ENCODE measurements around the gene GMCL1. TPM values are rescaled to one million over a fixed set of nuclear protein-coding genes. Genes with fewer than 3 reads are reported as not detected.

Gene GMCL1, protein sequence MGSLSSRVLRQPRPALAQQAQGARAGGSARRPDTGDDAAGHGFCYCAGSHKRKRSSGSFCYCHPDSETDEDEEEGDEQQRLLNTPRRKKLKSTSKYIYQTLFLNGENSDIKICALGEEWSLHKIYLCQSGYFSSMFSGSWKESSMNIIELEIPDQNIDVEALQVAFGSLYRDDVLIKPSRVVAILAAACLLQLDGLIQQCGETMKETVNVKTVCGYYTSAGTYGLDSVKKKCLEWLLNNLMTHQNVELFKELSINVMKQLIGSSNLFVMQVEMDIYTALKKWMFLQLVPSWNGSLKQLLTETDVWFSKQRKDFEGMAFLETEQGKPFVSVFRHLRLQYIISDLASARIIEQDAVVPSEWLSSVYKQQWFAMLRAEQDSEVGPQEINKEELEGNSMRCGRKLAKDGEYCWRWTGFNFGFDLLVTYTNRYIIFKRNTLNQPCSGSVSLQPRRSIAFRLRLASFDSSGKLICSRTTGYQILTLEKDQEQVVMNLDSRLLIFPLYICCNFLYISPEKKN
- total RNA-seq (14.1 TPM), polyA plus RNA-seq (19.8 TPM)
- long read RNA-seq, donor 1, result 0 reads
- long read RNA-seq, donor 2, full-length matches to known transcripts, result 21 of 28 reads
- long read RNA-seq, donor 2, partial matches to known transcripts, result 7 of 28 reads
- long read RNA-seq, donor 2, other reads (novel, unspliced or antisense), result 0 of 28 reads
- long read RNA-seq, donor 3, full-length matches to known transcripts, result 8 of 18 reads
- long read RNA-seq, donor 3, partial matches to known transcripts, result 10 of 18 reads
- long read RNA-seq, donor 3, other reads (novel, unspliced or antisense), result 0 of 18 reads
- long read RNA-seq, donor 4, full-length matches to known transcripts, result 3 of 3 reads
- long read RNA-seq, donor 4, partial matches to known transcripts, result 0 of 3 reads
- long read RNA-seq, donor 4, other reads (novel, unspliced or antisense), result 0 of 3 reads
- long read RNA-seq, donor 5, full-length matches to known transcripts, result 11 of 11 reads
- long read RNA-seq, donor 5, partial matches to known transcripts, result 0 of 11 reads
- long read RNA-seq, donor 5, other reads (novel, unspliced or antisense), result 0 of 11 reads
- long read RNA-seq, donor 6, full-length matches to known transcripts, result 10 of 10 reads
- long read RNA-seq, donor 6, partial matches to known transcripts, result 0 of 10 reads
- long read RNA-seq, donor 6, other reads (novel, unspliced or antisense), result 0 of 10 reads
- long read RNA-seq, donor 7, full-length matches to known transcripts, result 9 of 9 reads
- long read RNA-seq, donor 7, partial matches to known transcripts, result 0 of 9 reads
- long read RNA-seq, donor 7, other reads (novel, unspliced or antisense), result 0 of 9 reads
- long read RNA-seq, donor 8, full-length matches to known transcripts, result 6 of 6 reads
- long read RNA-seq, donor 8, partial matches to known transcripts, result 0 of 6 reads
- long read RNA-seq, donor 8, other reads (novel, unspliced or antisense), result 0 of 6 reads
- long read RNA-seq, donor 9, result 0 reads
- long read RNA-seq, donor 10, full-length matches to known transcripts, result 4 of 4 reads
- long read RNA-seq, donor 10, partial matches to known transcripts, result 0 of 4 reads
- long read RNA-seq, donor 10, other reads (novel, unspliced or antisense), result 0 of 4 reads

- peaks cover 15 to 26% of the 10 kb centered on the region in 2 donors for H3K4me1 ChIP-seq (ENCODE audit: control insufficient read depth in 2 of 2, insufficient read depth in 2 of 2, low read length in 2 of 2)
Measured at GRCh38 chr2:69829256-69830044, at the start of gene GMCL1. GMCL1 (plus strand) TSS chr2:69829660; CDS start chr2:69829893, 233 bp downstream.

GRCh38 chr2:69780921-69781320 lies 48.5 kb upstream of the GMCL1 start:
- no peak overlapping the region for H3K4me3 ChIP-seq (ENCODE audit: low read length in 2 of 2)
- H3K27me3 ChIP-seq (ENCODE audit: control insufficient read depth in 2 of 2, insufficient read depth in 1 of 2, low read length in 1 of 2), result peaks cover 0 to 3% of the 10 kb centered on the region in 2 donors
- peaks cover 2 to 13% of the 10 kb centered on the region in 2 donors for H3K9me3 ChIP-seq (ENCODE audit: control insufficient read depth in 2 of 2, insufficient read depth in 1 of 2, low read length in 1 of 2)
- H3K4me1 ChIP-seq (ENCODE audit: control insufficient read depth in 2 of 2, insufficient read depth in 2 of 2, low read length in 2 of 2), result no peaks in the 10 kb centered on the region
- no peaks in the 10 kb centered on the region for H3K36me3 ChIP-seq (ENCODE audit: control insufficient read depth in 2 of 2, insufficient read depth in 2 of 2, low read length in 1 of 2)
- 94% methylated on average over 5 of the region's 5 CpGs for WGBS
- DNase-seq (ENCODE audit: low read depth in 6 of 9, low spot score in 9 of 9), result no peak
- H3K27ac ChIP-seq (ENCODE audit: low read depth in 1 of 2, low read length in 1 of 2), result no peak overlapping the region

More at GRCh38 chr2:69829256-69830044, at the start of gene GMCL1:
- WGBS, result under 1% methylated on average over 74 of the region's 74 CpGs
- Histone ChIP-seq H3K27me3 (ENCODE audit: control insufficient read depth in 2 of 2, insufficient read depth in 1 of 2, low read length in 1 of 2) (no peaks in the 10 kb centered on the region), H3K36me3 (ENCODE audit: control insufficient read depth in 2 of 2, insufficient read depth in 2 of 2, low read length in 1 of 2) (peaks cover 0 to 5% of the 10 kb centered on the region in 2 donors), H3K9me3 (ENCODE audit: control insufficient read depth in 2 of 2, insufficient read depth in 1 of 2, low read length in 1 of 2) (no peaks in the 10 kb centered on the region), H3K4me3 (ENCODE audit: low read length in 2 of 2) (peak within 1 kb of the TSS; percentile 63 to 84), H3K27ac (ENCODE audit: low read depth in 1 of 2, low read length in 1 of 2) (peak within 1 kb of the TSS; percentile 98 to 99)
- peak; percentile 95 to 99 (median 97) for DNase-seq (ENCODE audit: low read depth in 6 of 9, low spot score in 9 of 9)

- no peak overlapping the region for H3K27ac ChIP-seq (ENCODE audit: low read depth in 1 of 2, low read length in 1 of 2)
- H3K9me3 ChIP-seq (ENCODE audit: control insufficient read depth in 2 of 2, insufficient read depth in 1 of 2, low read length in 1 of 2), result peaks cover 2 to 6% of the 10 kb centered on the region in 2 donors
- 78% methylated on average over 5 of the region's 5 CpGs for WGBS
- DNase-seq (ENCODE audit: low read depth in 6 of 9, low spot score in 9 of 9), result no peak
- H3K36me3 ChIP-seq (ENCODE audit: control insufficient read depth in 2 of 2, insufficient read depth in 2 of 2, low read length in 1 of 2), result no peaks in the 10 kb centered on the region
- H3K4me3 ChIP-seq (ENCODE audit: low read length in 2 of 2), result no peak overlapping the region
- no peaks in the 10 kb centered on the region for H3K4me1 ChIP-seq (ENCODE audit: control insufficient read depth in 2 of 2, insufficient read depth in 2 of 2, low read length in 2 of 2)
- H3K27me3 ChIP-seq (ENCODE audit: control insufficient read depth in 2 of 2, insufficient read depth in 1 of 2, low read length in 1 of 2), result peaks cover 0 to 2% of the 10 kb centered on the region in 2 donors
Measured at GRCh38 chr2:69781321-69782248, 47.9 kb upstream of the GMCL1 start.

GRCh38 chr2:69784228-69784627 lies 45.2 kb upstream of the GMCL1 start:
- H3K27me3 ChIP-seq (ENCODE audit: control insufficient read depth in 2 of 2, insufficient read depth in 1 of 2, low read length in 1 of 2), result no peaks in the 10 kb centered on the region
- 98% methylated on average over 5 of the region's 5 CpGs for WGBS

GRCh38 chr2:69785358-69785757 lies 44.1 kb upstream of the GMCL1 start:
- Histone ChIP-seq H3K4me3 (ENCODE audit: low read length in 2 of 2) (no peak overlapping the region), H3K4me1 (ENCODE audit: control insufficient read depth in 2 of 2, insufficient read depth in 2 of 2, low read length in 2 of 2) (peaks cover 0 to 12% of the 10 kb centered on the region in 2 donors), H3K27me3 (ENCODE audit: control insufficient read depth in 2 of 2, insufficient read depth in 1 of 2, low read length in 1 of 2) (no peaks in the 10 kb centered on the region), H3K27ac (ENCODE audit: low read depth in 1 of 2, low read length in 1 of 2) (no peak overlapping the region), H3K36me3 (ENCODE audit: control insufficient read depth in 2 of 2, insufficient read depth in 2 of 2, low read length in 1 of 2) (no peaks in the 10 kb centered on the region), H3K9me3 (ENCODE audit: control insufficient read depth in 2 of 2, insufficient read depth in 1 of 2, low read length in 1 of 2) (no peaks in the 10 kb centered on the region)
- DNase-seq (ENCODE audit: low read depth in 6 of 9, low spot score in 9 of 9), result no peak
- 97% methylated on average over 2 of the region's 2 CpGs for WGBS

More at GRCh38 chr2:69784228-69784627, 45.2 kb upstream of the GMCL1 start:
- Histone ChIP-seq H3K4me1 (ENCODE audit: control insufficient read depth in 2 of 2, insufficient read depth in 2 of 2, low read length in 2 of 2) (peaks cover 0 to 1% of the 10 kb centered on the region in 2 donors), H3K9me3 (ENCODE audit: control insufficient read depth in 2 of 2, insufficient read depth in 1 of 2, low read length in 1 of 2) (no peaks in the 10 kb centered on the region), H3K36me3 (ENCODE audit: control insufficient read depth in 2 of 2, insufficient read depth in 2 of 2, low read length in 1 of 2) (no peaks in the 10 kb centered on the region), H3K4me3 (ENCODE audit: low read length in 2 of 2) (no peak overlapping the region), H3K27ac (ENCODE audit: low read depth in 1 of 2, low read length in 1 of 2) (no peak overlapping the region)
- no peak for DNase-seq (ENCODE audit: low read depth in 6 of 9, low spot score in 9 of 9)

DNA sequence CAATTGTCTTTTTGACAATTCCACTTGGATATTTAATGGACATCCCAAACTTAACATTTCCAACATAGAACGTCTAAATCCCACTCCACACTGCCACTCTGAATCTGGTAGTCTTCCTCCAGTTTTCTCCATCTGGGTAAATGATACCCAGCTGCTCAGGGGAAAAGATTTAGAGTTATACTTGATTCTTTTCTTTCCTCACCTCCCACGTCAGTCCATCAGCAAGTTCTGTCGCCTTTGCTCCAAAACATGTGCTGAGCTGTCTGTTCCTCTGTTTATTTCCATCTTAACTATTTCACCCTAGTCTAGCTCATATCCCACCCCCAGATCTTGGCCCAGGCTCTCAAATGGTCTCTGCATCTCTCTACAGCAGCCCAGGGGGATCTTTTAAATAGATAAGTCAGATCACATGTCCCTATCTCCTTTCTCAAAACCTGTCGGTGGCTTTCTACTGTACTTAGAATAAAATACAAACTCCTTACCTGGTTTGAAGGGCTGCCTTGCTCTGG lies 43.4 kb upstream of the GMCL1 start:
- Histone ChIP-seq H3K36me3 (ENCODE audit: control insufficient read depth in 2 of 2, insufficient read depth in 2 of 2, low read length in 1 of 2) (no peaks in the 10 kb centered on the region), H3K4me3 (ENCODE audit: low read length in 2 of 2) (no peak overlapping the region), H3K27me3 (ENCODE audit: control insufficient read depth in 2 of 2, insufficient read depth in 1 of 2, low read length in 1 of 2) (no peaks in the 10 kb centered on the region), H3K27ac (ENCODE audit: low read depth in 1 of 2, low read length in 1 of 2) (no peak overlapping the region), H3K4me1 (ENCODE audit: control insufficient read depth in 2 of 2, insufficient read depth in 2 of 2, low read length in 2 of 2) (peaks cover 0 to 15% of the 10 kb centered on the region in 2 donors), H3K9me3 (ENCODE audit: control insufficient read depth in 2 of 2, insufficient read depth in 1 of 2, low read length in 1 of 2) (no peaks in the 10 kb centered on the region)
- 96% methylated on average over 4 of the region's 4 CpGs for WGBS
- DNase-seq (ENCODE audit: low read depth in 6 of 9, low spot score in 9 of 9), result no peak

DNA sequence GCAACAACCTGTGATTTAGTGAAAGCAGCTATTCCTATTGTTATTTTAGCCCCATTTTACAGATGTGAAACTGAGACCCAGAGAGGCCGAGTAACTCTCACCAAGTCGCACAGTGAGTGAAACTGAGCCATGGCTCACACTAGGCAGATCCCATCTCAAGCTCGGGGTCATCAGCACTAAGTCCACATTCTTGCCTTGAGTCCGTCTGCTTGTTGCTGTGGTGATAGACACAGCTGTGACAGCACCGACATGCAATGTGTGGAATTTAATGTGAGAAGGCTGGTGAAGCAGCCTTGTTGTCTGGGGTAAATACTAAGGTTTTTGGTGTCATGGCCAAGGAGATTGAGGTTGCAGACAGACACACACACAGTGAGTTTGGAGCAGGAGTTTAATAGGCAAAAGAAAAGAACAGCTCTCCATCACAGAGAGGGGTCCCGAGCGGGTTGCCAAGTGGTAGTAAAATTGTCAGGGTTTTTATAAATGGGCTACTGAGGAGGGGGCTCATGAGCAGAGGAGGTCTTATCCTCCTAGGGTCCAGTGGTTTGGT lies 40.2 kb upstream of the GMCL1 start:
- no peak overlapping the region for H3K4me3 ChIP-seq (ENCODE audit: low read length in 2 of 2)
- no peaks in the 10 kb centered on the region for H3K27me3 ChIP-seq (ENCODE audit: control insufficient read depth in 2 of 2, insufficient read depth in 1 of 2, low read length in 1 of 2)
- no peak for DNase-seq (ENCODE audit: low read depth in 6 of 9, low spot score in 9 of 9)
- no peaks in the 10 kb centered on the region for H3K36me3 ChIP-seq (ENCODE audit: control insufficient read depth in 2 of 2, insufficient read depth in 2 of 2, low read length in 1 of 2)
- peak overlapping the region in 1 of 2 donors; percentile 52 for H3K27ac ChIP-seq (ENCODE audit: low read depth in 1 of 2, low read length in 1 of 2)
- H3K4me1 ChIP-seq (ENCODE audit: control insufficient read depth in 2 of 2, insufficient read depth in 2 of 2, low read length in 2 of 2), result peaks cover 0 to 15% of the 10 kb centered on the region in 2 donors
- WGBS, result 95% methylated on average over 7 of the region's 7 CpGs
- no peaks in the 10 kb centered on the region for H3K9me3 ChIP-seq (ENCODE audit: control insufficient read depth in 2 of 2, insufficient read depth in 1 of 2, low read length in 1 of 2)

Measured in thymus (tissue), 14 donors.